GM23338 (cell line): Measurements from ENCODE around the gene CCDC150. TPM values are rescaled to one million over a fixed set of nuclear protein-coding genes. Genes with fewer than 3 reads are reported as not detected.

Source experiments
- ATAC-seq: fragments of 200-7000 bp; cut with Tn5 transposase; 3 replicates; pipeline ENCODE4 v1.9.1; 2020
- DNase-seq: peaks from one replicate; pipeline ENCODE4 v3.0.0-alpha.2; 2015; ENCODE audit warnings: low spot score
- H2AFZ ChIP-seq: fragments of 200-600 bp; sonication (generic); 2 replicates; pipeline ENCODE4 v1.8.0; 2016; ENCODE audit warnings: antibody characterized with exemption, mild to moderate bottlenecking, moderate library complexity
- H3F3A ChIP-seq: fragments of 200-600 bp; sonication (generic); replicated peaks from 2 replicates; pipeline ENCODE4 v1.8.0; 2017; ENCODE audit warnings: antibody characterized with exemption, mixed run types, low read depth
- H3K27ac ChIP-seq: fragments of 200-600 bp; sonication (generic); 2 replicates; pipeline ENCODE4 v1.6.1; 2016; ENCODE audit warnings: low read depth
- H3K27me3 ChIP-seq: fragments of 200-600 bp; sonication (generic); 2 replicates; pipeline ENCODE4 v1.8.0; 2016; ENCODE audit warnings: mild to moderate bottlenecking, mixed run types, moderate library complexity; ENCODE audit not compliant: insufficient read depth
- H3K36me3 ChIP-seq: fragments of 200-600 bp; sonication (generic); 2 replicates; pipeline ENCODE4 v1.8.0; 2016; ENCODE audit warnings: mild to moderate bottlenecking; ENCODE audit not compliant: insufficient read depth
- H3K4me1 ChIP-seq: fragments of 200-600 bp; sonication (generic); 2 replicates; pipeline ENCODE4 v1.8.0; 2016; ENCODE audit warnings: mild to moderate bottlenecking, moderate library complexity; ENCODE audit not compliant: insufficient read depth
- H3K4me2 ChIP-seq: fragments of 200-600 bp; sonication (generic); 2 replicates; pipeline ENCODE4 v1.7.1; 2017; ENCODE audit warnings: mixed run types
- H3K4me3 ChIP-seq: fragments of 200-600 bp; sonication (generic); 2 replicates; pipeline ENCODE4 v1.6.1; 2016; ENCODE audit warnings: mixed run types
- H3K79me2 ChIP-seq: fragments of 200-600 bp; sonication (generic); replicated peaks from 2 replicates; pipeline ENCODE4 v1.8.0; 2017; ENCODE audit warnings: mild to moderate bottlenecking; ENCODE audit not compliant: insufficient read depth
- H3K9me2 ChIP-seq: fragments of 200-600 bp; sonication (generic); 2 replicates; pipeline ENCODE4 v1.8.0; 2017; ENCODE audit not compliant: insufficient read depth
- H4K20me1 ChIP-seq: fragments of 200-600 bp; sonication (generic); replicated peaks from 2 replicates; pipeline ENCODE4 v1.8.0; 2017; ENCODE audit warnings: mild to moderate bottlenecking; ENCODE audit not compliant: insufficient read depth
- H3K27ac Mint-ChIP-seq: 2 replicates; pipeline ENCODE4 v1.8.0; 2020; ENCODE audit warnings: inconsistent platforms, mild to moderate bottlenecking, moderate library complexity, mixed read lengths
- H3K27me3 Mint-ChIP-seq: 3 replicates; pipeline ENCODE4 v1.8.0; 2022; ENCODE audit warnings: low read depth, mild to moderate bottlenecking, moderate library complexity, mixed read lengths, inconsistent platforms; ENCODE audit not compliant: insufficient read depth, poor library complexity
- H3K36me3 Mint-ChIP-seq: 3 replicates; pipeline ENCODE4 v1.8.0; 2021; ENCODE audit warnings: low read depth, mild to moderate bottlenecking, inconsistent platforms, moderate library complexity, mixed read lengths
- H3K4me1 Mint-ChIP-seq: 3 replicates; pipeline ENCODE4 v1.8.0; 2020; ENCODE audit warnings: mild to moderate bottlenecking, inconsistent platforms, mixed read lengths
- H3K4me3 Mint-ChIP-seq: 3 replicates; pipeline ENCODE4 v1.8.0; 2021; ENCODE audit warnings: moderate library complexity, mild to moderate bottlenecking, inconsistent platforms, mixed read lengths
- H3K9me3 Mint-ChIP-seq: 3 replicates; pipeline ENCODE4 v1.8.0; 2020; ENCODE audit warnings: moderate library complexity, mild to moderate bottlenecking, inconsistent platforms, mixed read lengths
- CREB1 ChIP-seq: fragments of 250-450 bp; sonication (Bioruptor Pico); IDR thresholded peaks from 2 replicates; pipeline ENCODE4 v1.5.0; 2020; ENCODE audit warnings: low read depth, mild to moderate bottlenecking, moderate library complexity
- ETS1 ChIP-seq: IDR thresholded peaks from 2 replicates; pipeline ENCODE4 v1.6.1; 2016; ENCODE audit warnings: antibody characterized with exemption
- EZH2 ChIP-seq: fragments of 200-600 bp; sonication (generic); IDR thresholded peaks from one replicate; pipeline ENCODE4 v1.8.0; 2017; ENCODE audit warnings: antibody characterized with exemption, mild to moderate bottlenecking, low read depth; ENCODE audit not compliant: unreplicated experiment
- EZH2phosphoT487 ChIP-seq: fragments of 200-600 bp; sonication (generic); IDR thresholded peaks from one replicate; pipeline ENCODE4 v1.8.1; 2018; ENCODE audit warnings: antibody characterized with exemption; ENCODE audit not compliant: unreplicated experiment
- JUNB ChIP-seq: IDR thresholded peaks from one replicate; pipeline ENCODE4 v1.6.1; 2016; ENCODE audit warnings: antibody characterized with exemption; ENCODE audit not compliant: unreplicated experiment
- NANOG ChIP-seq: IDR thresholded peaks from 2 replicates; pipeline ENCODE4 v1.6.1; 2016; ENCODE audit warnings: antibody characterized with exemption, borderline replicate concordance
- POLR2AphosphoS5 ChIP-seq: IDR thresholded peaks from 2 replicates; pipeline ENCODE4 v1.6.1; 2016; ENCODE audit warnings: antibody characterized with exemption, low read depth
- REST ChIP-seq: IDR thresholded peaks from one replicate; pipeline ENCODE4 v1.6.1; 2018; ENCODE audit warnings: antibody characterized with exemption; ENCODE audit not compliant: unreplicated experiment
- STAT1 ChIP-seq: IDR thresholded peaks from one replicate; pipeline ENCODE4 v1.6.1; 2016; ENCODE audit warnings: antibody characterized with exemption; ENCODE audit not compliant: unreplicated experiment
- ZNF114 ChIP-seq: fragments of 250-450 bp; sonication (Bioruptor Pico); IDR thresholded peaks from 2 replicates; pipeline ENCODE4 v1.5.0; 2020; ENCODE audit warnings: mild to moderate bottlenecking, moderate library complexity
- ZNF331 ChIP-seq: fragments of 250-450 bp; sonication (Bioruptor Pico); IDR thresholded peaks from 2 replicates; pipeline ENCODE4 v1.5.0; 2020; ENCODE audit warnings: low read depth, mild to moderate bottlenecking, moderate library complexity
- polyA plus RNA-seq: library from polyadenylated mRNA; unstranded; fragments of >200 nt; fragmentation: Nextera tagmentation; extraction: Ambion mirVana; gene quantifications from 2 replicates; pipeline ENCODE4 v1.2.1, GENCODE V29; 2016
- total RNA-seq: library from RNA; depleted of rRNA; stranded (reverse); fragments of >200 nt; shearing (Covaris generic); gene quantifications from 2 replicates; pipeline ENCODE4 v1.2.3, GENCODE V29; 2014
- TF ChIP-seq, protein P1 (sequence below): fragments of 250-450 bp; sonication (Bioruptor Pico); IDR thresholded peaks from 2 replicates; pipeline ENCODE4 v1.5.0; 2020; ENCODE audit warnings: mild to moderate bottlenecking, moderate library complexity
- TF ChIP-seq, protein P2 (sequence below), 2 experiments: fragments of 200-600 bp in 1 of 2; sonication (generic) in 1 of 2; conservative IDR thresholded peaks; 2 replicates each; pipeline versions ENCODE4 v1.5.1 to v1.6.1; 2016 to 2017; ENCODE audit warnings: antibody characterized with exemption in 2 of 2, low read depth in 2 of 2, mild to moderate bottlenecking in 2 of 2, moderate library complexity in 1 of 2

Gene CCDC150
- total and polyA plus RNA-seq, 2 experiments from 2014 or later, result 56.3 to 68.3 TPM

GRCh38 chr2:196767101-196767500, 127.6 kb downstream of the CCDC150 start:
- no peaks in the 10 kb centered on the region for H3K9me3 Mint-ChIP-seq
- Histone ChIP-seq H3K79me2 (no peaks in the 10 kb centered on the region), H3K36me3 (peaks cover 44% of the 10 kb centered on the region)

More at GRCh38 chr2:196767101-196767500, 127.6 kb downstream of the CCDC150 start:
- ATAC-seq, result no peak
- TF ChIP-seq ETS1 (no peak), EZH2 (no peak), EZH2phosphoT487 (no peak), NANOG (no peak), REST (no peak), CREB1 (no peak), ZNF331 (CRISPR knock-in tag) (no peak), POLR2AphosphoS5 (no peak), JUNB (no peak), STAT1 (no peak), ZNF114 (no peak)
- TF ChIP-seq, protein P1, sequence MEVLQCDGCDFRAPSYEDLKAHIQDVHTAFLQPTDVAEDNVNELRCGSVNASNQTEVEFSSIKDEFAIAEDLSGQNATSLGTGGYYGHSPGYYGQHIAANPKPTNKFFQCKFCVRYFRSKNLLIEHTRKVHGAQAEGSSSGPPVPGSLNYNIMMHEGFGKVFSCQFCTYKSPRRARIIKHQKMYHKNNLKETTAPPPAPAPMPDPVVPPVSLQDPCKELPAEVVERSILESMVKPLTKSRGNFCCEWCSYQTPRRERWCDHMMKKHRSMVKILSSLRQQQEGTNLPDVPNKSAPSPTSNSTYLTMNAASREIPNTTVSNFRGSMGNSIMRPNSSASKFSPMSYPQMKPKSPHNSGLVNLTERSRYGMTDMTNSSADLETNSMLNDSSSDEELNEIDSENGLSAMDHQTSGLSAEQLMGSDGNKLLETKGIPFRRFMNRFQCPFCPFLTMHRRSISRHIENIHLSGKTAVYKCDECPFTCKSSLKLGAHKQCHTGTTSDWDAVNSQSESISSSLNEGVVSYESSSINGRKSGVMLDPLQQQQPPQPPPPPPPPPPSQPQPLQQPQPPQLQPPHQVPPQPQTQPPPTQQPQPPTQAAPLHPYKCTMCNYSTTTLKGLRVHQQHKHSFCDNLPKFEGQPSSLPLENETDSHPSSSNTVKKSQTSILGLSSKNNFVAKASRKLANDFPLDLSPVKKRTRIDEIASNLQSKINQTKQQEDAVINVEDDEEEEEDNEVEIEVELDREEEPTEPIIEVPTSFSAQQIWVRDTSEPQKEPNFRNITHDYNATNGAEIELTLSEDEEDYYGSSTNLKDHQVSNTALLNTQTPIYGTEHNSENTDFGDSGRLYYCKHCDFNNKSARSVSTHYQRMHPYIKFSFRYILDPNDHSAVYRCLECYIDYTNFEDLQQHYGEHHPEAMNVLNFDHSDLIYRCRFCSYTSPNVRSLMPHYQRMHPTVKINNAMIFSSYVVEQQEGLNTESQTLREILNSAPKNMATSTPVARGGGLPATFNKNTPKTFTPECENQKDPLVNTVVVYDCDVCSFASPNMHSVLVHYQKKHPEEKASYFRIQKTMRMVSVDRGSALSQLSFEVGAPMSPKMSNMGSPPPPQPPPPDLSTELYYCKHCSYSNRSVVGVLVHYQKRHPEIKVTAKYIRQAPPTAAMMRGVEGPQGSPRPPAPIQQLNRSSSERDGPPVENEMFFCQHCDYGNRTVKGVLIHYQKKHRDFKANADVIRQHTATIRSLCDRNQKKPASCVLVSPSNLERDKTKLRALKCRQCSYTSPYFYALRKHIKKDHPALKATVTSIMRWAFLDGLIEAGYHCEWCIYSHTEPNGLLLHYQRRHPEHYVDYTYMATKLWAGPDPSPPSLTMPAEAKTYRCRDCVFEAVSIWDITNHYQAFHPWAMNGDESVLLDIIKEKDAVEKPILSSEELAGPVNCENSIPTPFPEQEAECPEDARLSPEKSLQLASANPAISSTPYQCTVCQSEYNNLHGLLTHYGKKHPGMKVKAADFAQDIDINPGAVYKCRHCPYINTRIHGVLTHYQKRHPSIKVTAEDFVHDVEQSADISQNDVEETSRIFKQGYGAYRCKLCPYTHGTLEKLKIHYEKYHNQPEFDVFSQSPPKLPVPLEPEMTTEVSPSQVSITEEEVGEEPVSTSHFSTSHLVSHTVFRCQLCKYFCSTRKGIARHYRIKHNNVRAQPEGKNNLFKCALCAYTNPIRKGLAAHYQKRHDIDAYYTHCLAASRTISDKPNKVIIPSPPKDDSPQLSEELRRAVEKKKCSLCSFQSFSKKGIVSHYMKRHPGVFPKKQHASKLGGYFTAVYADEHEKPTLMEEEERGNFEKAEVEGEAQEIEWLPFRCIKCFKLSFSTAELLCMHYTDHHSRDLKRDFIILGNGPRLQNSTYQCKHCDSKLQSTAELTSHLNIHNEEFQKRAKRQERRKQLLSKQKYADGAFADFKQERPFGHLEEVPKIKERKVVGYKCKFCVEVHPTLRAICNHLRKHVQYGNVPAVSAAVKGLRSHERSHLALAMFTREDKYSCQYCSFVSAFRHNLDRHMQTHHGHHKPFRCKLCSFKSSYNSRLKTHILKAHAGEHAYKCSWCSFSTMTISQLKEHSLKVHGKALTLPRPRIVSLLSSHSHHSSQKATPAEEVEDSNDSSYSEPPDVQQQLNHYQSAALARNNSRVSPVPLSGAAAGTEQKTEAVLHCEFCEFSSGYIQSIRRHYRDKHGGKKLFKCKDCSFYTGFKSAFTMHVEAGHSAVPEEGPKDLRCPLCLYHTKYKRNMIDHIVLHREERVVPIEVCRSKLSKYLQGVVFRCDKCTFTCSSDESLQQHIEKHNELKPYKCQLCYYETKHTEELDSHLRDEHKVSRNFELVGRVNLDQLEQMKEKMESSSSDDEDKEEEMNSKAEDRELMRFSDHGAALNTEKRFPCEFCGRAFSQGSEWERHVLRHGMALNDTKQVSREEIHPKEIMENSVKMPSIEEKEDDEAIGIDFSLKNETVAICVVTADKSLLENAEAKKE, result no peak
- TF ChIP-seq, protein P2, sequence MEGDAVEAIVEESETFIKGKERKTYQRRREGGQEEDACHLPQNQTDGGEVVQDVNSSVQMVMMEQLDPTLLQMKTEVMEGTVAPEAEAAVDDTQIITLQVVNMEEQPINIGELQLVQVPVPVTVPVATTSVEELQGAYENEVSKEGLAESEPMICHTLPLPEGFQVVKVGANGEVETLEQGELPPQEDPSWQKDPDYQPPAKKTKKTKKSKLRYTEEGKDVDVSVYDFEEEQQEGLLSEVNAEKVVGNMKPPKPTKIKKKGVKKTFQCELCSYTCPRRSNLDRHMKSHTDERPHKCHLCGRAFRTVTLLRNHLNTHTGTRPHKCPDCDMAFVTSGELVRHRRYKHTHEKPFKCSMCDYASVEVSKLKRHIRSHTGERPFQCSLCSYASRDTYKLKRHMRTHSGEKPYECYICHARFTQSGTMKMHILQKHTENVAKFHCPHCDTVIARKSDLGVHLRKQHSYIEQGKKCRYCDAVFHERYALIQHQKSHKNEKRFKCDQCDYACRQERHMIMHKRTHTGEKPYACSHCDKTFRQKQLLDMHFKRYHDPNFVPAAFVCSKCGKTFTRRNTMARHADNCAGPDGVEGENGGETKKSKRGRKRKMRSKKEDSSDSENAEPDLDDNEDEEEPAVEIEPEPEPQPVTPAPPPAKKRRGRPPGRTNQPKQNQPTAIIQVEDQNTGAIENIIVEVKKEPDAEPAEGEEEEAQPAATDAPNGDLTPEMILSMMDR (conservative IDR thresholded peaks at IDR 0.05; ENCODE audit: low read depth in 2 of 2), result no peak
- Histone ChIP-seq H2AFZ (no peak overlapping the region), H3K4me2 (no peak overlapping the region), H3K4me3 (no peak overlapping the region), H3K4me1 (no peaks in the 10 kb centered on the region), H3K27me3 (no peaks in the 10 kb centered on the region), H3K9me2 (no peaks in the 10 kb centered on the region), H3F3A (no peaks in the 10 kb centered on the region), H3K27ac (no peak overlapping the region), H4K20me1 (no peaks in the 10 kb centered on the region)
- H3K4me3 Mint-ChIP-seq, result no peak overlapping the region
- peaks cover 53% of the 10 kb centered on the region for H3K36me3 Mint-ChIP-seq
- H3K27ac Mint-ChIP-seq, result no peak overlapping the region
- no peak for DNase-seq
- H3K27me3 Mint-ChIP-seq, result no peaks in the 10 kb centered on the region
- no peaks in the 10 kb centered on the region for H3K4me1 Mint-ChIP-seq
